VCaP (cell line): ENCODE results near the gene APOB.

Experiments used
- H3K27ac ChIP-seq: fragments of 450-650 bp; 2 replicates; pipeline ENCODE4 v1.5.1; 2017
- TF ChIP-seq, protein P1 (sequence below): fragments of 450-650 bp; conservative IDR thresholded peaks from 2 replicates; pipeline ENCODE4 v1.5.1; 2017; ENCODE audit warnings: mild to moderate bottlenecking, moderate library complexity

The APOB gene

DNA sequence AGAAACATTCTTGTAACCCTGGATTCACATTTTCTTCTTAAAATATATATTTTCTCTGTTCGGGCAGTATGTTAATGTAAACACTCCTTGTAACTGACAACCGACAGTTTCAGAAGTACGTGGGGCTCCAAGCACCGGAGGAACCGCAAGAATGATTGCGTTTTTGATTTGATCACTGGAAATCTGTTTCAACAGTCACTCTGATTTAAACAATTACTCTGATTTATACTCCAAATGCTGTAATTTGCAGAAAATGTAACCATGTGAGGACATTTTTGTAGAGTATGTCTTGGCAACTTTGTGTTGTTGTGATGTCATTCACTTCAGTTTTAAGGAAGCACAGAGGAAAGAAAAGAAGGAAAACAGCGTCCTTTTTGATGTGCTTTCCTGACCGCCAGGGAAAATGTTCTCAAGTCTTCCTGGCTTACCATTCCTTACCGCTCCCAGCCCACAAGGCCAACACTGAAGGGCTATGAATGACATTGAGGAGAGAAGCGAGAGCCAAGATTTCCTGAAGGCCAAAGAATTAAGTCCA, 77.7 kb downstream of the APOB start:
- no peak overlapping the region for H3K27ac ChIP-seq
- TF ChIP-seq, protein P1, sequence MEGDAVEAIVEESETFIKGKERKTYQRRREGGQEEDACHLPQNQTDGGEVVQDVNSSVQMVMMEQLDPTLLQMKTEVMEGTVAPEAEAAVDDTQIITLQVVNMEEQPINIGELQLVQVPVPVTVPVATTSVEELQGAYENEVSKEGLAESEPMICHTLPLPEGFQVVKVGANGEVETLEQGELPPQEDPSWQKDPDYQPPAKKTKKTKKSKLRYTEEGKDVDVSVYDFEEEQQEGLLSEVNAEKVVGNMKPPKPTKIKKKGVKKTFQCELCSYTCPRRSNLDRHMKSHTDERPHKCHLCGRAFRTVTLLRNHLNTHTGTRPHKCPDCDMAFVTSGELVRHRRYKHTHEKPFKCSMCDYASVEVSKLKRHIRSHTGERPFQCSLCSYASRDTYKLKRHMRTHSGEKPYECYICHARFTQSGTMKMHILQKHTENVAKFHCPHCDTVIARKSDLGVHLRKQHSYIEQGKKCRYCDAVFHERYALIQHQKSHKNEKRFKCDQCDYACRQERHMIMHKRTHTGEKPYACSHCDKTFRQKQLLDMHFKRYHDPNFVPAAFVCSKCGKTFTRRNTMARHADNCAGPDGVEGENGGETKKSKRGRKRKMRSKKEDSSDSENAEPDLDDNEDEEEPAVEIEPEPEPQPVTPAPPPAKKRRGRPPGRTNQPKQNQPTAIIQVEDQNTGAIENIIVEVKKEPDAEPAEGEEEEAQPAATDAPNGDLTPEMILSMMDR: no peak

DNA sequence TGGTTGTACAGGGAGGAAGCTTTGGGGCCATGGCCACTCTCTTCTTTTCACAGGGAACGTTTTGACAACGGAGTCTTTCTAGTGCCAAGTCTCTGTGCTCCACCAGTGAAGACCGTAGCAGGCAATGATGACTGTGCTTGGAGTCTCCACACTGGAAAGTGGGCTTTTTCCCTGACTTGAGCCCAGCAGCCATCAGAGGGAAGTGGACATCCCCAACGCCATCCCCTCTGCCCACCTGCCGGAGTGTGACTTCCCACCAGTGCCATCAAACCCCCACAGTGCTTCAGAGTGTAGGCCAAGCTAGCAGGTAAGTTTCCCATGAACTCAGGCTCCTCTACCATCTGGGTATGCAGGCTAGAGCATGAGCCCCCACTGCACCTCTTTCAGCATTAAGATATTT, 78.7 kb downstream of the APOB start:
- no peak overlapping the region for H3K27ac ChIP-seq
- TF ChIP-seq, protein P1: no peak

DNA sequence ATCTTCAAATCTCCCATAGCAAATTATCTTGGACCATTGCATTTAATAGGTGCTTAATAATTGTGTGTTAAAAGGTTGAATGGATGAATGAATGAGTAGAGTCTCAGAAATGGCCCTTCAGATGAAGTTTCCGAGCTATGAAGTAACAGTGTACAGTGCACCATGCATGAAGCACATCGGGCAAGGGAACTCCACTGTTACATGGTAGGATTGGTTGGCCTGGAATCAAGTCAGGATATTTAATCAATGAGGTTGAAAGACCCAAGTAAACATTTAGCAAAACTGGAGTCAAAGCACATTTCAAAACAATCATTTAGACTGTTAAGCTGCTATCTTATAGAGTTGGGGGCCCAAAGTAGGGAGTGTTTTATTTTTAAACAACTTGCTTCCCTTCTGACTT, 80.0 kb downstream of the APOB start:
- no peak overlapping the region for H3K27ac ChIP-seq
- TF ChIP-seq, protein P1: no peak

DNA sequence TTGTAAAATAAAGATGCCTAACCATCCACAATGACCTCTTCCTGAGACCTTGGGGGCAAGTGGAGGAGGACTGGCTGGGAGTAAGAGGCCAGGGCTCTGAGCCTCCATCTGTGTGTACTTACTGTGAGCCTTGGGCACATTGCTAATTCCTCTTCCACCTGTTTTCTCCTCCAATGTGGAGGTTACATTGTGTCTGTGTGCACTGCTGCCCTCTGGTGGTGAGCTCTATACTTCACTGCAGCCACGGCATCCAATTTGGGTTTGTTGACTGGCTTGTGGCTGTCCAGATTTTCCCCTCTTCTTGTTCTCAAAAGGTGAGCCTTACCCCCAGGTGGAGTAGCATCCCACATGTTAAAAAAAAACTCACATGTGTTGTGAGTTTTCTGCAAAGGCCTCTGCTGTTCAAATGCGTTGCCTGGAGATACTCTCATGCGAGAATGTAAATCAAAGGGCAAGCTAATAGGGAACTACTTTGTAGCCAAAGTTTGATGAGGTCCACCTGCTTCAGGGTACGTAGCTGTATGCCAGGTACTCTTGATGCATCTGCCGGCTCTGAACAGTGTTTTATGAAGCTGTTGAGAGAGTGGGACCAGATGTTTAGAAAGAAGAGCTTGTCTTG, 80.8 kb downstream of the APOB start:
- TF ChIP-seq, protein P1: peak; percentile 91

DNA sequence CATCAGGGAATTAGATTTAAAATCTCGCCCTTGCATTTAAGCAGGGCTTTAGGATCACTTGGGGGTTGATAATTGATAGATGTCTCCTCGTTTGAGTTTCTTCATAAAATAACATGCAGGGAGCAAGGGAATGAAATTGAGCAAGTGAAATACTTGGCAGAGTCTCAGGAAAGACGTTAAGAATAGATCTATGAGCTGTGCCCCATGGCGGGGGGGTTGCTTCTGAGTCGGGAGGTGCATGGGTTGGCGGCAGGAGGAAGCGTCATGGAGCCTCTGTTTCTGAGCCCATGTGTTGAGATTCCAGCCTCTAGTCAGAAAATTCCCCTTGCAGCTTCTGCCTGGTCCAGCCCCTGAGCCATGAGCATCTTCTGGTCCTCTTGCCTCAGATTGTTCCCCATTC, 82.0 kb downstream of the APOB start:
- no peak overlapping the region for H3K27ac ChIP-seq
- TF ChIP-seq, protein P1: no peak

More for the DNA sequence above, 80.8 kb downstream of the APOB start:
- no peak overlapping the region for H3K27ac ChIP-seq

DNA sequence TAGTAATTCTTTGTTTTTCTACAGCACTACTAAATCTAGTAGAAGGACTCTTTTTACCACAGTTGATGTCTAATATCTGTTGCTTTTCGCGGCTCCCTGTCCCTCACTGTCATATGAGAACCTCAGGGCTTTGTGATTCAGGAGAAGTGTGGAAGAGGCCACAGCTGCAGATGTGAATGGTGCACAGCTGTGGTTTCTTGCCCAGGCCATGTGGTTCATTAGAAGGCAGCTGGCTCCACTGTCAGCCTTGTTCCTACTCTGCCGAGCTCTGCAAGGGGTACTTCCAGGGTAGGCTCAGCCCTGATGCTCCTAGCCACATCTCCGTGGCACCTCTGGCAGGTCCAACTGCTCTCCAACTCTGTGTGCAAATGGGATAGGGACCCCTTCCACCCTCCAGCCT, 83.9 kb downstream of the APOB start:
- no peak overlapping the region for H3K27ac ChIP-seq
- TF ChIP-seq, protein P1: no peak

DNA sequence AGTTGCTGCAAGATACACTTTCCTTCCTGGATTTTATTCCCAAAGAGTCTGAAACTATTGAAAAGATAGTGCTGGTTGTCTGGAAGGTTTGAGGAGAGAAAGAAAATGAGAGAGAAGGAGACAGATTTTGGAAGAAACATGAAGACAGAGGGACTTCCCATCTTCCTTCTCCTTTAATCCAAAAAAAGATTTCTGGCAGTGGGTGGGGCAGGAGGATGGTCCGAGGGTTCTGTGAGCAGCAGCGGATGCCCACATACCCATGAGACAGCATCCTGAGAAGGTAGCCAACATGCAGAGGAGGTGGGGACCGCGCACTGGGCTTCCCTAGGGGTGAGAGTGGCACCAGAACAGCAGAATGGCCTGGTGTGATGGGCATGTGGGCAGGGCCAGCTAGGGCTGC, 84.6 kb downstream of the APOB start:
- TF ChIP-seq, protein P1: no peak
- no peak overlapping the region for H3K27ac ChIP-seq
